GM12873 (cell line): ENCODE results near the gene SYNM.

Source experiments
- CTCF ChIP-seq: IDR thresholded peaks from 2 replicates; pipeline ENCODE4 v1.5.1; 2012; ENCODE audit warnings: low read depth, mild to moderate bottlenecking, moderate library complexity, low read length, control low read depth; ENCODE audit not compliant: insufficient read depth; ENCODE audit errors: missing control alignments

Gene SYNM

GRCh38 chr15:99142562-99142961 is 37.7 kb downstream of the SYNM start:
- no peak for TF ChIP-seq CTCF

- no peak for TF ChIP-seq CTCF
These were observed 38.4 kb downstream of the SYNM start for GRCh38 chr15:99143242-99143641.

- no peak for TF ChIP-seq CTCF
These were observed 39.1 kb downstream of the SYNM start for GRCh38 chr15:99143655-99144610.

GRCh38 chr15:99145005-99145404 is 40.1 kb downstream of the SYNM start:
- no peak for TF ChIP-seq CTCF

GRCh38 chr15:99145778-99146177 is 40.9 kb downstream of the SYNM start:
- TF ChIP-seq CTCF, result no peak

- TF ChIP-seq CTCF, result no peak
These were observed 41.8 kb downstream of the SYNM start for GRCh38 chr15:99146661-99147060.

- no peak for TF ChIP-seq CTCF
These were observed 44.0 kb downstream of the SYNM start for GRCh38 chr15:99148851-99149276.
